GM20431 (cell line): Measurements from ENCODE around the gene ZNF787.
"Not testable (repeated sequence)": the region's sequence is repeated elsewhere in the genome, so short reads cannot be mapped to it uniquely, and the experiment has no call there.

Experiments
- in situ Hi-C: fragments of 300-500 bp; cut with MseI, MboI; formaldehyde crosslinking; loops from one replicate; pipeline ENCODE4 v1.15.0; 2020; ENCODE audit warnings: low sequenced_read_pairs; ENCODE audit not compliant: unreplicated experiment

Gene ZNF787

DNA sequence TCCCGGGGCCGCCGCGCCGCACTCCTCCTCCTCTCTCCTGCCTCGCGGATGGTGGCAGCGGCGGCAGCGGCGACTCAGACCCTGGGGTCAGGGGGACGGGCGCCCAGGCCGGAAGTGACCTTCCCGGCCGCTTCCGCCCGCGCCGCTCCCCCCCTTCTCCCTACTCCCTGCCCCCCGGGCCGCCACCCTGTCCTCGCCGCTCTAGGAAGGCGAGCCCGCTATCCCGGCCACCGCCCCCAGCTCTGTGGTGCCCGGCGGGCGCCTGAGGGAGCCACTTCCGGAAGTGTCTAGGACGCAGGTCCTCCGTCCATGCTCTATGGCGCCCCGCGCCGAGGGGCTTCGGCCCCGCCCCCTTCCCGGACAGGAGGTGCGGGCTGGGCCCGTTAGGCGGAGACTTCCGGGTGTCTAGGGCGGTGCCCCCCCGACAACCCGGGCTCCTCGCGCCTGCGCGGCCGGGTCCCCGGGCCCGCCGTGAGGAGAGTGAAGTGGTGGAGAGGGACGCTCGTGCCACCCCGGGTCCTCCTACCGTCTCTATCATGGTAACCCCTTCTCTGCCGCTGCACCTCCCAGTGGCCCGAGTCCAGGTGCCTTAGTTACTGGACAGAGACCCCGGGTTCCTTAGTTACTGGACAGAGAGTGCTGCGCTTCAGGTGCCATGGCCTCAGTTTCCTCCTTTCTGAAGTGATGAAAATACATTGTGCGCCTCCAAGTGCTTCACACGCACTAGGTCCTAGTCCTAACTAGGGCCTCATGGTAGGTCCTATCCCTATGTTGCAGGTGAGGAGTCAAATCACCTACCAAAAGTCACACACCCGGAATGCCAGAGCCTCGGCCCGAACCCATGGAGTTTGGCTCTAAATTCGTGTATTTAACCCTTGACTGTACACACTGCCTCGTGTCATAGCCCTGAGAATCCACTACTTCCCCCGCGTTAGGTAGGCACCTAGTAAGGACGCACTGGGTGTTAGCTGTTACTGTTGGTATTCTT lies at the start of gene ZNF787:
Gene ZNF787, minus strand, starts transcription at position 116 of the 988 bp plus-strand sequence. CDS start 18,078 bp downstream, outside the sequence.
- in situ Hi-C loops, result no loop called here

DNA sequence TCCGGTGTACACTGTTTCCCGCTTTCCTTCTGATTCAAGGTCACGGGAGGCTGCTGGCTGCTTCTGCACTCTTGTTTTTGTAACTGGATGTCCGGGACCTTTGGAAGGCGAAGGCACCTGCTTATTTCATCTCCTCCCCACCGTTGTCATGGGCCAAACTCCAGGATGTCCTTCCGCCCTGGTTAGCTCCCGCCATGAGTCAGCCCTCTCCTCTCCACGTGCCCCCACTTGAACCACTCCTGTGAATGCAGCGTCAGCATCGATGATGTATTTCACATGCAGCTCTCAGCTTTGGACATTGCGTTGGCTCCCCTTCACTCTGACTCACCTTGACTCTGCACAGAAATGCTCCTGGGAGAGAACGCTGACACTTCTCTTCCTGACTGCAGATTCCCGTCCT lies 49.2 kb upstream of the ZNF787 start:
- in situ Hi-C loops, result no loop called here

DNA sequence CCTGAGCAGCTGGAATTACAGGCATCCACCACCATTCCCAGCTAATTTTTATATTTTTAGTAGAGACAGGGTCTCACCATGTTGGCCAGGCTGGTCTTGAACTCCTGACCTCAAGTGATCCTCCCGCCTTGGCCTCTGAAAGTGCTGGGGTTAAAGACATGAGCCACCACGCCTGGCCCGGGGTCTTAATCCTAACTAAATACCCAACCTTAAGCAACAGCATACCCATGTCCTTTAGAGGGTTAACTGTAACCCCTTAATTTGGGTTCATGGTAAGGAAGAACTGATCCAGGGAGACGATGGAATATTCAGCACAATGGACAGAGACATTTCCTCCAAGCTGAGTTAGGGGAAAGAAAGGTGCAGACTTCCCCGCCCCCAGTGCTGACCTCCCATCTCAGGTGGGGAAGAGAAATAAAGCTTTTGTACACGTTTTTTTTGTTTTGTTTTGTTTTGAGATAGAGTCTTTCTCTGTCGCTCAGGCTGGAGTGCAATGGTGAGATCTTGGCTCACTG lies 46.0 kb upstream of the ZNF787 start:
- in situ Hi-C loops, result no loop called here

DNA sequence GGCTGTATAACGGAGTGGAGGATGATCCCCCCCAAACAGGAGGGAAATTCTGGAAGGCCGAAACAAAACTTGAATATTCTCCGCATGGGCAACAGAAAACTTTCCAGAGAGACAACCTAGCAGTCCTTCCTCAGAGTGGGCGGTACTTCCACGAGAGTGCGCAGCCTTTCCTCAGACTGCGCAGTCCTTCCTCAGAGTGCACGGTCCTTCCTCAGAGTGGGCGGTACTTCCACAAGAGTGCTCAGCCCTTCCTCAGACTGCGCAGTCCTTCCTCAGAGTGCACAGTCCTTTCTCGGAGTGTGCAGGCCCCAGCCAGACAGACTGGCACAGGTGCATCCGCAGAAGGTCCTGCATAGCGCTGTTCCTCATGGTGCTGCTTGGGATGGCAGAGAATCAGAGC lies 42.0 kb upstream of the ZNF787 start:
- in situ Hi-C loops, result no loop called here

DNA sequence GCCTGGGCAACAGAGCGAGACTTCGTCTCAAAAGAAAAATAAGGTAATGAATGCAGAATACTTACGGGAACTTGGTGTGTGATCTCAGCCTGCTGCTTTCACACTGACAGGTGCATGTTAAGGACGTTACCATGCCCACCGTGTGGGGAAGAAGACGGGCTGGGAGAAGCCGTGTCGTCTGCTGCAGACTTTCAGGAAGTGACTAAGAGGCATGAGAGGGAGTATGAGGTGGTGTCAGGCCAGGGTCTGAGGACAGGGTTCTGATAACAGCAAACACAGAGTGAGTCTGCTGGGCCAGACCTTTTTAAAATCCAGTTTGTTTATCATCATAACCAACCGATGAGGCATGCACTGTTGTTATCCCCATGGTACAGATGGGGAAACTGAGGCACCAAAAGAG lies 41.2 kb upstream of the ZNF787 start:
- in situ Hi-C loops, result no loop called here

DNA sequence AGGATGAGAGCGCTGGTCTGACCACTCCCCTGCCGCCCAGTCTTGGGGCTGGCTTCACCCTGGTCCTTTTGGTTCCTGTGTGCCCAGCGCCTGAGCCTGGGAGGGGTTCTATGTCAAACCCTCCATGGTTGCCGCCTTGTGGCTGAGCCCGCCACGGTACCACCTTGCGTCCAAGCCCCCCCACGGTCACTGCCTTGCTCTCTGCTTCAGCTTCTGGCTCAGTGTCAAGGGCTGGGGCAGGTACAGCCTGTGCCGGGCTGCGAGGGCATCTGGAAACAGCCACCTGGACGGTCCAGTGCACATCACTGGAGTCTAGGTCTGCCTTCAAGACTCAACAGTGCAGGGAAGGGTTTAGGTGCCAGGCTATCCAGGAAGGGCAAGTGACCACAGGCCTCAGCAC lies 40.4 kb upstream of the ZNF787 start:
- in situ Hi-C loops, result no loop called here

DNA sequence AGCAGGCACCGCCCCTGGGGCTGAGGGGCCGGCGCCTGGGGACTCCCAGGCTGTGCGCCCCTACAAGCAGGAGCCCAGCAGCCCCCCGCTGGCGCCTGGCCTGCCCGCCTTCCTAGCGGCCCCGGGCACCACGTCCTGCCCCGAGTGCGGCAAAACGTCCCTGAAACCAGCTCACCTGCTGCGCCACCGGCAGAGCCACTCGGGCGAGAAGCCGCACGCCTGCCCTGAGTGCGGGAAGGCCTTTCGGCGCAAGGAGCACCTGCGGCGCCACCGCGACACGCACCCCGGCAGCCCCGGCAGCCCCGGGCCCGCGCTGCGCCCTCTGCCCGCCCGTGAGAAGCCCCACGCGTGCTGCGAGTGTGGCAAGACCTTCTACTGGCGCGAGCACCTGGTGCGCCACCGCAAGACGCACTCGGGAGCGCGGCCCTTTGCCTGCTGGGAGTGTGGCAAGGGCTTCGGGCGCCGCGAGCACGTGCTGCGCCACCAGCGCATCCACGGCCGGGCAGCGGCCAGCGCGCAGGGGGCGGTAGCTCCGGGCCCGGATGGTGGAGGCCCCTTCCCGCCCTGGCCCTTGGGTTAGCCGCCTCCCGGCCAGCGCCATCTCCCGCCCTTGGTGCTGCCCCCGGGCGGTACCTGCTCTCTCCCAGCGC lies 38.7 kb upstream of the ZNF787 start:
- in situ Hi-C loops, result no loop called here

DNA sequence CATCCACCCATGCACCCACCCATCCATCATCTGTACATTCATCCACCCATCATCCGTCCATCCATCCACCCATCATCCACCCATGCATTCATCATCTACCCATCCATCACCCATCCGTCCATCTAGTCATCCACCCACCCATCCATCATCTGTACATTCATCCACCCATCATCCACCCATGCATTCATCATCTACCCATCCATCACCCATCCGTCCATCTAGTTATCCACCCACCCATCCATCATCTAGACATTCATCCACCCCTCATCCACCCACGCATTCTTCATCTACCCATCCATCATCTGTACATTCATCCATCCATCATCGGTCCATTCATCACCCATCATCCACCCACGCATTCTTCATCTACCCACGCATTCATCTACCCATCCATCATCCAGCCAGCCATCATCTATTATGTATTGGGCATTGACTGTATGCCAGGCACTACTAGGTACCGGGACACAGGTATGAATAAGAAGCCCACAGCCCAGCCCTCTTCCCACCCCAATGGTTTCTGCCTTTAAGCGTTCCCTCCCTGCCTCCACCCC lies 38.0 kb upstream of the ZNF787 start:
- in situ Hi-C loops, result no loop called here

DNA sequence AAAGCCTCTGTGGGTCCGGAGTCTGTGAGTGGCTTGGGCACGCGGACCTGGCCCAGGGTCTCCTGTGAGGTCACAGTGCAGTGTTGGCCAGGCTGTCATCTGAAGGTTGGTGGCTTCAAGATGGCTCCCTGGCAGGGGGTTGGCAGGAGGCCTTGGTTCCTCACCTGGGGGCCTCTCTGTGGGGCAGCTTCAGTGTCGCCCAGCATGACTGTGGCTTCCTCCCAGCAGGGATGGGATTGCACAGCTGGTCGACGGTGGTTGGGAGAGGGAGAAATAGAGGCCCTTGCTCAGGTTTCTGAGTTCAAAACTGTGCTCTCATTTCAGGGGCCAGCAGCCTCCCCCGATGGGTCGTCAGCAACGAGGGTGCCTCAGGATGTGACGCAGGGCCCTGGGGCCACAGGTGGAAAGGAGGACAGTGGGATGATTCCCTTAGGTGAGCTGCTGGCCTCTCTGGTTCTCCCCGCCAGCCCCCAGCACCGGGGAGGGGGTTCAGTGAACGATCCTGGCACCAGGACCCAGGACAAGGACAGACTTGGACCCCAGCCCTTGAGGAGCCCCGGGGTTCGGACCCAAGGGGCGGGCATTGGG lies 37.2 kb upstream of the ZNF787 start:
- in situ Hi-C loops, result no loop called here

DNA sequence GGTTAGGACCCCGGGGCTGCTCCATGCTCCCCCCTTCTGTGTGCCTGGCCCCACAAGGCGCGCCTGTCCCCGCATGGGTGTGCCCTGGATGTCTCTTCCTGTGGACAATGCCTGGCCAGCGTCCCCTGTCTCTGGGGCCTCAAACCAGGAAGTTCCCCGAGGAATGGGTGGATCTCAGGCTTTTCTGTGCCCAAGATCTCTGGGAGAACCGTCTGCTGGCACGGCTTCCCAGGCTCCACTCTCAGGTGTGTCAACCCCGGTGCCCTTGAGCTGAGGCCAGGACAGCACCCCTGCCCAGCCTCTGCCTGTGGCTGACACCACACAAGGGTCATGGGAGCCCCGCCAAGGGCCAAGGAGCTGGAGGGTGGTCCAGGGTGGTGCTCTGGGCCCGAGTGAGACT lies 35.7 kb upstream of the ZNF787 start:
- in situ Hi-C loops, result no loop called here

DNA sequence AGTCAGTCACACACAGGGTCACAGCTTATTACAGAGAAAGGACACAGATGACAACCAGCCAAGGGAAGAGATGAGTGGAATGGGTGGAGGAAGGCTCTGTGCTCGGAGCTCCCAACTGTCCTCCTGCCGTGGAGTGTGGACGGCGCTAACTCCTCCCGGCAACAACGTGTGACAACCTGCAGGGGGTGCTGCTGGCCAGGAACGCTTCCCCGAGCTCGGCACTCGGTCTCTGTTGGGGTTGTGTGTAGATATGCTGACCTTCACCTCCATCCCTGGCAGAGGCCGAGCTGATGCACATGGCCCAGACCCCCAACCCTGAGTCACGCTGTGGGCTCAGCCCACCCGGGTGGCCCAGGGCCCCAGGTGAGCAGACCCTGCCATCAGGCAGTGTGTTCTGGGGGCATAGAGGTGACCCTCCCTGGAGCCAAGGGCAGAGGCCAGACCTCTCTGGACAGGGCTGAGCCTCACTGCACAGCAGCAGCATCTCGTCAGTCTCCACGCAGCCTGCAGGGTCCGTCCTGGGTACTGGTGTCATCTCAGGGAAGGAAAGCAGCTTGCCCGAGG lies 34.1 kb upstream of the ZNF787 start:
- in situ Hi-C loops, result no loop called here

DNA sequence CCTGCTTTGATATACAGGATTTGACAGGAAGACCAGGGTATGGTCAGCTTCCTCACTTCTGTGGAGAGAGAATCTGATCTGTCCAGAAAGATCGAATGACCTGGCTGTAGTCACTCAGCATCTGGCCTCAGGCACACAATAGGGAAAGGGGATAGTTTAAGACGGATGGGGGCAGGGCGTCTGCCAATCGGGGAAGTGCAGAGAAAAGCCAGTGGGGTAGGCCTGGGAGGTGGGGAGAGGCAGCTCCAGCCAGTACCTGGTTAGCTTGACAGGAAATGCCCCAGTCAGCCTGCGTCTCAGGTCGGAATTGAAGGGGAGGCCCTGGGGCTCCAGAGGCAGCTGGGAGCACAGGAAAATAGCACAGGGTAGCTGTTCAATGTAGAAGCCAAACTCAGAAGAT lies 32.4 kb upstream of the ZNF787 start:
- in situ Hi-C loops, result no loop called here

DNA sequence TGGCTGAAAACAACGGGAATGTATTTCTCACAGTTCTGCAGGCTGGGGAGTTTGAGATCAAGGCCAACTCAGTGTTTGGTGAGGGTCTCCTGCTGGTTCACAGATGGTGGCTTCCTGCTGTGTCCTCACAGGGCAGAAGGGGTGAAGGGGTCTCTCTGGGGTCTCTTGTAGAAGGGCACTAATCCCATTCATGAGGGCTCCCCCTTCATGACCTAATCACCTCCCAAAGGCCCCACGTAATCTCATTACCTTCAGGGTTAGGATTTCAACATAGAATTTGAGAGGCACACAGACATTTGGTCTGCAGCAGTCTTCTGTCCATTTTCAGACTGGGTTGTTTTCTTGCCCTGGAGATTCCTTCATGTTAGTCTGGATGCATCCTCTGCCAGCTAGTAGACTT lies 31.5 kb upstream of the ZNF787 start:
- in situ Hi-C loops, result no loop called here

DNA sequence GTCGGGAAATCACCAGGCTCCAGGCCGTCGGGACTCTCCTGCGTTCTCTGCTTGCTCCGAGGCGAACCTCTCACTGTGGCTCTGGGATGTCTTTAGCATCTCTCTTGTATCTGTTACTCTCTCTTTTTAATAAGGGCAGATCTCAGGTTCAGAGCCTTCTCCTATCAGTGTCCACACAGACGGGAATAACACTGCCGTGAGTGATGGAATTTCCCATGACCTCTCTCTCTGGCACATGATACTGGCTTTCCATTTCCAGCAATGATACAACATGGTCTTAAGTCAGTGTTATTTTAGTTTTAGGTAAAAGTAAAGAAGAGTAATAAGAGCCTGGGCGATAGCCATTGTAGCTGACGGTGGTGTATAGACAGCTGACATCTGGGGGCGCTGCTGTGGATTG lies 29.3 kb upstream of the ZNF787 start:
- in situ Hi-C loops, result no loop called here

DNA sequence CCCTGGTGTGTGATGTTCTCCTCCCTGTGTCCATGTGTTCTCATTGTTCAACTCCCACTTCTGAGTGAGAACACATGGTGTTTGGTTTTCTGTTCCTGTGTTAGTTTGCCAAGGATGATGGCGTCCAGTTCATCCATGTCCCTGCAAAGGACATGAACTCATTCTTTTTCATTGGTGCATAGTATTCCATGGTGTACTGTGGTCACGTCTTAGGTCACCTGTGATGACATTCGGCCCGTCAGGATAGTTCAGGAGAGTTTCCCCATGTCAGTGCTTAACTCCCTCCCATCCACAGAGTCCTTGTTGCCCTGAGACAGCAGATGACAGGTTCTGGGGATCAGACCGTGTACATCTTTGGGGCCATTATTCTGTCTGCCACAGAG lies 28.6 kb upstream of the ZNF787 start:
- in situ Hi-C loops, result no loop called here

DNA sequence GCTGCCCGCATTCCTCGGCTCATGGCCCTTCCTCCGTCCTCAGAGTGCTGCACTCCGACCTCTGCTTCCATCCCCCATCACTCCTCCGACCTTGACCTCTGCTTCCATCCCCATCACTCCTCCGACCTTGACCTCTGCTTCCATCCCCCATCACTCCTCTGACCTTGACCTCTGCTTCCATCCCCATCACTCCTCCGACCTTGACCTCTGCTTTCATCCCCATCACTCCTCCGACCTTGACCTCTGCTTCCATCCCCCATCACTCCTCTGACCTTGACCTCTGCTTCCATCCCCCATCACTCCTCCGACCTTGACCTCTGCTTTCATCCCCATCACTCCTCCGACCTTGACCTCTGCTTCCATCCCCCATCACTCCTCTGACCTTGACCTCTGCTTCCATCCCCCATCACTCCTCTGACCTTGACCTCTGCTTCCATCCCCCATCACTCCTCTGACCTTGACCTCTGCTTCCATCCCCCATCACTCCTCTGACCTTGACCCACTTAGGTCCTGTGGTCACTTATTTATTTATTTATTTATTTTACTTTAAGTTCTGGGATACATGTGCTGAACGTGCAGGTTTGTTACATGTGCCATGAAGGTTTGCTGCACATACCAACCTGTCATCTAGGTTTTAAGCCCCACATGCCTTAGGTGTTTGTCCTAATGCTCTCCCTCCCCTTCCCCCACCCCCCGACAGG lies 28.0 kb upstream of the ZNF787 start:
- in situ Hi-C loops, result not testable (repeated sequence)

DNA sequence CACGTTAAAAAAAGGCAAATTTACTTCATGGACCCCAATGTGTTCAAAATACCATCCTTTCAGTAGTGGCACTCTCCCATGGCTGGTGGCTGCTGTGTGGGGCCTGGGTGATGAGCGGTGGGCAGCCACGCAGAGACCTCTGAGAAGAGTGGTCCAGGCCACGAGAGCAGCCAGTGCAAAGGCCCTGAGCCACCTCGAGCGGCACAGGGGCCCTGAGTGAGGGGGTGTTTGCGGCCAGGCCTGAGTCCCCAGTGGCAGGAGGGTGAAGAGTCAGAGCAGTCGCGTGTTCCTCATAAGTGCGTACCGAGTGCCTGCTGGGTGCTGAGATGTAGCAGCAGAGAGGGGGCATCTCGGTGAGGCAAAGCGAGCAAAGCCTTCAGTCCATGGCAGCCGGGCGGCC lies 27.0 kb upstream of the ZNF787 start:
- in situ Hi-C loops, result no loop called here

DNA sequence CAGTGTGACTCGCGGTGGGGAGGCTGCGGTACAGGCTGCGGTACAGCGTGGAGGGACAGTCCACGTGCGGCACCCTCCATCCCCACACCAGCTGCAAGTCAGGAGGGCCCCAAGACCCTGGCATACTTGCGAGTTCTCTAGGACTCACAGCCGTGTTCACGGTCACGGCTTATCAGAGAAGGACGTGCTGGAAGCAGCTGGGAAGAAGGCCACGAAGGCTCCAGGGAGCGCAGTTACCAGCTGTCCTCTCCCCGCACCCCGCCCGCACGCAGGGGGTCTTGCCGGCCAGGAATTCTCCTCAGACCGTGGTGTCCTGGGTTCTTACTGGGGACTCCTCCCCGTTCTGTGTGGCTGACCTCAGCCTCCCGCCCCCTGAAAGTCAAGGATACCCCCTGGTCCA lies 26.2 kb upstream of the ZNF787 start:
- in situ Hi-C loops, result no loop called here

DNA sequence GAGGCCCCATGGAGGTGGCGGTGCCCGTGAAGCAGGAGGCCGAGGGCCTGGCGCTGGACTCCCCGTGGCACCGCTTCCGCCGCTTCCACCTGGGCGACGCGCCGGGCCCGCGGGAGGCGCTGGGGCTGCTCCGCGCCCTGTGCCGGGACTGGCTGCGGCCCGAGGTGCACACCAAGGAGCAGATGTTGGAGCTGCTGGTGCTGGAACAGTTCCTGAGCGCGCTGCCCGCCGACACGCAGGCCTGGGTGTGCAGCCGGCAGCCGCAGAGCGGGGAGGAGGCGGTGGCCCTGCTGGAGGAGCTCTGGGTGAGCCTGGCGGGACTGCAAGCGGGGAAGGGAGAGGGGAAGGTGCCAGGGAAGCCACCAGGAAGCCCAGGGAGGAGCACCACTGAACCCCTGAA lies 25.8 kb upstream of the ZNF787 start:
- in situ Hi-C loops, result no loop called here

DNA sequence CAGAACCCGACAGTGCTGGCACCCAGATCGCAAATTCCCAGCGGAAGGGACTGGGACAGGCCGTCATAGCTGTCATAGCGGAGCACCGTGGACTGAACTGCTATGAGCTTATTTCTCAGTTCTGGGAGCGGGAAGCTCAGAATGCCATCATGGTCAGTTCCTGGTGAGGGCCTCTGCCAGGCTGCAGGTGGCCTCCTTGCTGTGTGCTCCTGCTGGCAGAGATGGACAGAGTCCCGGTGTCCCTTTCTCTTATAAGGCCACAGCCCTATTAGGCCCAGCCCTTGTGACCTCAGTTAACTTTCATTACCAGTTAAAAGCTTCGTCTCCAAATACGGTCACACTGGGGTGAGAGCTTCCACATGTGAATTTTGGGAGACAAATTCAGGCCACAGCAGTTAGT lies 24.6 kb upstream of the ZNF787 start:
- in situ Hi-C loops, result no loop called here
